HCT116 (cell line): ENCODE measurements around the gene RASGEF1C. TPM values are rescaled to one million over a fixed set of nuclear protein-coding genes. Genes with fewer than 3 reads are reported as not detected.

Source experiments
- ATAC-seq: fragments of 200-7000 bp; cut with Tn5 transposase; 2 replicates; pipeline ENCODE4 v1.9.1; 2020; ENCODE audit warnings: mild to moderate bottlenecking, moderate library complexity
- BruUV-seq: library from RNA; stranded (reverse); fragments of 400-500 nt; replicated peaks from 2 replicates; lab custom pipeline; 2021; lab: Mats Ljungman, UMichigan
- CTCF ChIA-PET: fragments of 300-600 bp; sonication (Branson Sonifier 250); formaldehyde crosslinking; loops from one replicate; lab custom pipeline; 2021; ENCODE audit warnings: antibody characterized with exemption; lab: Charles Lee
- POLR2A ChIA-PET: fragments of 300-600, 350-600 bp; sonication (Branson Sonifier 250); formaldehyde crosslinking; loops from one replicate; lab custom pipeline; 2021; ENCODE audit warnings: antibody characterized with exemption; lab: Charles Lee
- RAD21 ChIA-PET, 2 experiments: fragments of 300-600 bp; sonication (Branson Sonifier 250); formaldehyde crosslinking; loops; one replicate each; lab custom pipeline; 2023; ENCODE audit warnings: low total read pairs in 2 of 2; ENCODE audit not compliant: uncharacterized antibody in 2 of 2, unreplicated experiment in 2 of 2, low non-redundant PET in 1 of 2; lab: Charles Lee
- DNase-seq: peaks from one replicate; pipeline ENCODE4 v3.0.0-alpha.2; 2010; ENCODE audit warnings: low read depth, low spot score
- H2AFZ ChIP-seq: fragments of 200-600 bp; shearing (Covaris generic), sonication (generic); 2 replicates; pipeline ENCODE4 v1.6.1; 2017; ENCODE audit warnings: low read depth, mixed run types, mixed read lengths, antibody characterized with exemption, low read length; ENCODE audit not compliant: poor library complexity, severe bottlenecking
- H3K27ac ChIP-seq: 2 replicates; pipeline ENCODE4 v1.5.1; 2012; ENCODE audit warnings: low read depth, low read length
- H3K27me3 ChIP-seq: fragments of 200-600 bp; sonication (generic); 2 replicates; pipeline ENCODE4 v1.6.1; 2016; ENCODE audit warnings: mixed run types, low read length, mixed read lengths; ENCODE audit not compliant: insufficient read depth
- H3K36me3 ChIP-seq, 2 experiments: fragments of 200-500 bp in 1 of 2; fragments of 200-600 bp in 1 of 2; sonication (Bioruptor generic) in 1 of 2; sonication (generic) in 1 of 2; 2 replicates each; pipeline versions ENCODE4 v1.5.1 to v1.6.1; 2014 to 2016; ENCODE audit warnings: low read length in 2 of 2, inconsistent platforms in 1 of 2, mixed read lengths in 1 of 2, mixed run types in 1 of 2; ENCODE audit not compliant: insufficient read depth in 2 of 2, control insufficient read depth in 1 of 2
- H3K4me1 ChIP-seq, 2 experiments: fragments of 200-600 bp in 1 of 2; sonication (generic) in 1 of 2; 2 replicates each; pipeline versions ENCODE4 v1.5.1 to v1.6.1; 2012 to 2017; ENCODE audit warnings: low read length in 2 of 2, inconsistent platforms in 1 of 2, mild to moderate bottlenecking in 1 of 2, mixed read lengths in 1 of 2, mixed run types in 1 of 2, moderate library complexity in 1 of 2; ENCODE audit not compliant: insufficient read depth in 2 of 2, control insufficient read depth in 1 of 2
- H3K4me2 ChIP-seq: fragments of 200-600 bp; sonication (generic); 2 replicates; pipeline ENCODE4 v1.6.1; 2017; ENCODE audit warnings: mixed run types, low read length, mixed read lengths
- H3K4me3 ChIP-seq, 2 experiments: fragments of 200-600 bp in 1 of 2; sonication (generic) in 1 of 2; replicated peaks in 1 of 2; 2 replicates each; pipeline ENCODE4 v1.5.1; 2011 to 2016; ENCODE audit warnings: low read length in 2 of 2, control low read depth in 1 of 2, low read depth in 1 of 2, mild to moderate bottlenecking in 1 of 2, mixed read lengths in 1 of 2, mixed run types in 1 of 2
- H3K79me2 ChIP-seq: fragments of 200-600 bp; sonication (generic); 2 replicates; pipeline ENCODE4 v1.6.1; 2017; ENCODE audit warnings: mild to moderate bottlenecking, mixed run types, low read length, moderate library complexity, mixed read lengths; ENCODE audit not compliant: insufficient read depth
- H3K9ac ChIP-seq: fragments of 200-600 bp; sonication (generic); 2 replicates; pipeline ENCODE4 v1.6.1; 2016; ENCODE audit warnings: low read length, mixed read lengths
- H3K9me2 ChIP-seq: fragments of 200-600 bp; sonication (generic), shearing (Covaris generic); 2 replicates; pipeline ENCODE4 v1.6.1; 2017; ENCODE audit warnings: mixed run types, mild to moderate bottlenecking, moderate library complexity; ENCODE audit not compliant: insufficient read depth
- H3K9me3 ChIP-seq, 2 experiments: fragments of 200-500 bp in 1 of 2; fragments of 200-600 bp in 1 of 2; sonication (Bioruptor generic) in 1 of 2; sonication (generic) in 1 of 2; 2 replicates each; pipeline ENCODE4 v1.6.1; 2014 to 2017; ENCODE audit warnings: low read length in 2 of 2, mixed read lengths in 2 of 2, inconsistent platforms in 1 of 2, low read depth in 1 of 2, mild to moderate bottlenecking in 1 of 2, mixed run types in 1 of 2, moderate library complexity in 1 of 2; ENCODE audit not compliant: control insufficient read depth in 1 of 2, insufficient read depth in 1 of 2
- H4K20me1 ChIP-seq: fragments of 200-600 bp; sonication (generic), shearing (Covaris generic); 2 replicates; pipeline ENCODE4 v1.6.1; 2017; ENCODE audit warnings: mixed run types, mild to moderate bottlenecking, moderate library complexity; ENCODE audit not compliant: insufficient read depth
- ATF3 ChIP-seq: IDR thresholded peaks from 2 replicates; pipeline ENCODE4 v1.6.1; 2012
- CBX3 ChIP-seq: IDR thresholded peaks from 2 replicates; pipeline ENCODE4 v1.6.1; 2012; ENCODE audit warnings: low read depth
- EGR1 ChIP-seq: IDR thresholded peaks from 2 replicates; pipeline ENCODE4 v1.6.1; 2012; ENCODE audit warnings: low read depth
- REST ChIP-seq: IDR thresholded peaks from 2 replicates; pipeline ENCODE4 v1.6.1; 2012; ENCODE audit warnings: low read depth
- SIN3A ChIP-seq: IDR thresholded peaks from 2 replicates; pipeline ENCODE4 v1.6.1; 2012; ENCODE audit warnings: low read depth
- TCF7L2 ChIP-seq: IDR thresholded peaks from 2 replicates; pipeline ENCODE4 v1.7.0; 2011; ENCODE audit warnings: borderline replicate concordance, inconsistent platforms; ENCODE audit not compliant: insufficient read depth, insufficient read length; ENCODE audit errors: extremely low read depth
- YY1 ChIP-seq: IDR thresholded peaks from 2 replicates; pipeline ENCODE4 v1.6.1; 2011; ENCODE audit warnings: low read length, low read depth, moderate library complexity, mild to moderate bottlenecking; ENCODE audit not compliant: insufficient replicate concordance; ENCODE audit errors: extremely low read depth
- intact Hi-C: fragments of 100-400 bp; cut with micrococcal nuclease; formaldehyde crosslinking; loops from 2 replicates; pipeline ENCODE4 v1.10.0; 2022
- total RNA-seq: library from RNA; stranded (reverse); gene quantifications from one replicate; pipeline ENCODE4 v1.2.1, GENCODE V29; 2021; ENCODE audit not compliant: unreplicated experiment

RASGEF1C gene
- total RNA-seq, 1 experiment from 2014 or later, result 1.2 TPM

GRCh38 chr5:180133551-180133950 is 75.5 kb downstream of the RASGEF1C start:
- intact Hi-C loops, result no loop called here

GRCh38 chr5:180133060-180133459 is 76.0 kb downstream of the RASGEF1C start:
- POLR2A ChIA-PET, result no interaction called here

More at GRCh38 chr5:180133551-180133950, 75.5 kb downstream of the RASGEF1C start:
- Histone ChIP-seq H3K27me3 (no peaks in the 10 kb centered on the region), H3K4me1 (peaks cover 11 to 23% of the 10 kb centered on the region in 2 experiments), H3K36me3 (no peaks in the 10 kb centered on the region), H3K9ac (no peak overlapping the region), H3K79me2 (no peaks in the 10 kb centered on the region), H3K27ac (no peak overlapping the region), H4K20me1 (no peaks in the 10 kb centered on the region), H3K4me3 (no peak overlapping the region), H3K4me2 (no peak overlapping the region), H3K9me3 (no peaks in the 10 kb centered on the region), H3K9me2 (no peaks in the 10 kb centered on the region), H2AFZ (no peak overlapping the region)
- ATAC-seq, result no peak
- ChIA-PET CTCF (no interaction called here), RAD21 (no interaction called here), POLR2A (no interaction called here)
- no peak for TF ChIP-seq YY1
- no peak for TF ChIP-seq TCF7L2
- BruUV-seq, result no TSS peak
- DNase-seq, result no peak

More at GRCh38 chr5:180133060-180133459, 76.0 kb downstream of the RASGEF1C start:
- H3K9ac ChIP-seq, result no peak overlapping the region
- DNase-seq, result no peak
- no peak overlapping the region for H2AFZ ChIP-seq
- no peak overlapping the region for H3K27ac ChIP-seq
- no peak overlapping the region for H3K4me3 ChIP-seq
- peaks cover 11 to 23% of the 10 kb centered on the region in 2 experiments for H3K4me1 ChIP-seq
- no peaks in the 10 kb centered on the region for H3K27me3 ChIP-seq
- H3K4me2 ChIP-seq, result no peak overlapping the region
- intact Hi-C loops, result no loop called here
- no peak for ATAC-seq
- ChIA-PET CTCF (no interaction called here), RAD21 (no interaction called here)
- H3K9me2 ChIP-seq, result no peaks in the 10 kb centered on the region
- no peak for TF ChIP-seq EGR1
- no peak for TF ChIP-seq TCF7L2
- TF ChIP-seq SIN3A, result no peak
- TF ChIP-seq YY1, result no peak
- no peak for TF ChIP-seq REST
- no peak for TF ChIP-seq ATF3
- no peak for TF ChIP-seq CBX3
- H3K79me2 ChIP-seq, result no peaks in the 10 kb centered on the region
- H3K9me3 ChIP-seq, result no peaks in the 10 kb centered on the region
- no peaks in the 10 kb centered on the region for H3K36me3 ChIP-seq
- no peaks in the 10 kb centered on the region for H4K20me1 ChIP-seq
- no TSS peak for BruUV-seq
